Measurements from ENCODE around the gene RANBP3.

- TF ChIP-seq POLR2A (IDR thresholded peaks at IDR 0.05), result no peak
- TF ChIP-seq, protein P1, sequence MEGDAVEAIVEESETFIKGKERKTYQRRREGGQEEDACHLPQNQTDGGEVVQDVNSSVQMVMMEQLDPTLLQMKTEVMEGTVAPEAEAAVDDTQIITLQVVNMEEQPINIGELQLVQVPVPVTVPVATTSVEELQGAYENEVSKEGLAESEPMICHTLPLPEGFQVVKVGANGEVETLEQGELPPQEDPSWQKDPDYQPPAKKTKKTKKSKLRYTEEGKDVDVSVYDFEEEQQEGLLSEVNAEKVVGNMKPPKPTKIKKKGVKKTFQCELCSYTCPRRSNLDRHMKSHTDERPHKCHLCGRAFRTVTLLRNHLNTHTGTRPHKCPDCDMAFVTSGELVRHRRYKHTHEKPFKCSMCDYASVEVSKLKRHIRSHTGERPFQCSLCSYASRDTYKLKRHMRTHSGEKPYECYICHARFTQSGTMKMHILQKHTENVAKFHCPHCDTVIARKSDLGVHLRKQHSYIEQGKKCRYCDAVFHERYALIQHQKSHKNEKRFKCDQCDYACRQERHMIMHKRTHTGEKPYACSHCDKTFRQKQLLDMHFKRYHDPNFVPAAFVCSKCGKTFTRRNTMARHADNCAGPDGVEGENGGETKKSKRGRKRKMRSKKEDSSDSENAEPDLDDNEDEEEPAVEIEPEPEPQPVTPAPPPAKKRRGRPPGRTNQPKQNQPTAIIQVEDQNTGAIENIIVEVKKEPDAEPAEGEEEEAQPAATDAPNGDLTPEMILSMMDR (IDR thresholded peaks at IDR 0.05), result no peak
These were observed 34.7 kb upstream of the RANBP3 start for GRCh38 chr19:6012426-6013170.

All from adrenal gland (tissue), 5 donors.